Panc1 (cell line): Measurements from ENCODE around the gene ATF6B. TPM values are rescaled to one million over a fixed set of nuclear protein-coding genes. Genes with fewer than 3 reads are reported as not detected.

ENCODE experiments used
- ATAC-seq: fragments of 200-7000 bp; cut with Tn5 transposase; 2 replicates; pipeline ENCODE4 v1.9.1; 2020; ENCODE audit warnings: mild to moderate bottlenecking, moderate library complexity
- BruUV-seq: library from RNA; stranded (reverse); fragments of 400-500 nt; replicated peaks from 2 replicates; lab custom pipeline; 2021; lab: Mats Ljungman, UMichigan
- CTCF ChIA-PET: fragments of 300-600 bp; sonication (Branson Sonifier 250); formaldehyde crosslinking; loops from one replicate; lab custom pipeline; 2022; ENCODE audit warnings: antibody characterized with exemption; lab: Charles Lee
- POLR2A ChIA-PET: fragments of 300-600 bp; sonication (Branson Sonifier 250); formaldehyde crosslinking; loops from one replicate; lab custom pipeline; 2022; ENCODE audit warnings: antibody characterized with exemption; lab: Charles Lee
- DNase-seq: peaks from one replicate; pipeline ENCODE4 v3.0.0-alpha.2; 2010; ENCODE audit warnings: low read depth, low spot score
- H3K27ac ChIP-seq: 2 replicates; pipeline ENCODE4 v1.5.1; 2011; ENCODE audit warnings: mild to moderate bottlenecking, low read length, inconsistent platforms
- H3K27me3 ChIP-seq: fragments of 200-500 bp; sonication (Bioruptor generic); 2 replicates; pipeline ENCODE4 v1.6.0; 2014; ENCODE audit warnings: low read length, inconsistent platforms; ENCODE audit not compliant: control insufficient read depth, insufficient read depth
- H3K36me3 ChIP-seq: fragments of 200-500 bp; sonication (Bioruptor generic); 2 replicates; pipeline ENCODE4 v1.5.1; 2014; ENCODE audit warnings: inconsistent platforms, mild to moderate bottlenecking, low read length, moderate library complexity; ENCODE audit not compliant: control insufficient read depth, insufficient read depth
- H3K4me1 ChIP-seq: 2 replicates; pipeline ENCODE4 v1.5.1; 2011; ENCODE audit warnings: inconsistent platforms, mild to moderate bottlenecking, low read length, moderate library complexity; ENCODE audit not compliant: control insufficient read depth, insufficient read depth
- H3K4me3 ChIP-seq, 2 experiments: 2 replicates each; pipeline ENCODE4 v1.5.1; 2011 to 2012; ENCODE audit warnings: low read depth in 2 of 2, low read length in 2 of 2, mild to moderate bottlenecking in 2 of 2, inconsistent platforms in 1 of 2, moderate library complexity in 1 of 2
- H3K9me3 ChIP-seq: fragments of 200-500 bp; sonication (Bioruptor generic); 2 replicates; pipeline ENCODE4 v1.5.1; 2014; ENCODE audit warnings: low read depth, mild to moderate bottlenecking, inconsistent platforms, low read length, moderate library complexity; ENCODE audit not compliant: control insufficient read depth, insufficient read depth
- CTCF ChIP-seq: fragments of 450-650 bp; IDR thresholded peaks from 2 replicates; pipeline ENCODE4 v1.5.1; 2017; ENCODE audit warnings: mild to moderate bottlenecking
- POLR2AphosphoS5 ChIP-seq: IDR thresholded peaks from 2 replicates; pipeline ENCODE4 v1.6.1; 2012; ENCODE audit warnings: mild to moderate bottlenecking, low read depth, low read length, moderate library complexity
- SIN3A ChIP-seq: IDR thresholded peaks from 2 replicates; pipeline ENCODE4 v1.6.1; 2012; ENCODE audit warnings: low read depth, mild to moderate bottlenecking, low read length, moderate library complexity, borderline replicate concordance; ENCODE audit not compliant: insufficient read depth
- TCF7L2 ChIP-seq: IDR thresholded peaks from 2 replicates; pipeline ENCODE4 v1.6.1; 2011; ENCODE audit warnings: mild to moderate bottlenecking, low read depth, low read length, inconsistent platforms
- in situ Hi-C: cut with HindIII; loops from 2 replicates; pipeline ENCODE4 v1.10.0; 2016; ENCODE audit warnings: low sequenced_read_pairs, low pct_unique_long_range_greater_than_20kb
- intact Hi-C: fragments of 100-400 bp; cut with micrococcal nuclease; formaldehyde crosslinking; loops from one replicate; pipeline ENCODE4 v1.10.0; 2022; ENCODE audit not compliant: unreplicated experiment
- total RNA-seq: library from RNA; stranded (reverse); gene quantifications from one replicate; pipeline ENCODE4 v1.2.1, GENCODE V29; 2021; ENCODE audit not compliant: unreplicated experiment
- TF ChIP-seq, protein P1 (sequence below), 2 experiments: IDR thresholded peaks; 2 replicates each; pipeline ENCODE4 v1.6.1; 2011 to 2012; ENCODE audit warnings: low read depth in 2 of 2, control low read depth in 1 of 2, low read length in 1 of 2, mild to moderate bottlenecking in 1 of 2, moderate library complexity in 1 of 2; ENCODE audit not compliant: insufficient read depth in 1 of 2

The ATF6B gene
- total RNA-seq, 1 experiment from 2014 or later: 127 TPM

DNA sequence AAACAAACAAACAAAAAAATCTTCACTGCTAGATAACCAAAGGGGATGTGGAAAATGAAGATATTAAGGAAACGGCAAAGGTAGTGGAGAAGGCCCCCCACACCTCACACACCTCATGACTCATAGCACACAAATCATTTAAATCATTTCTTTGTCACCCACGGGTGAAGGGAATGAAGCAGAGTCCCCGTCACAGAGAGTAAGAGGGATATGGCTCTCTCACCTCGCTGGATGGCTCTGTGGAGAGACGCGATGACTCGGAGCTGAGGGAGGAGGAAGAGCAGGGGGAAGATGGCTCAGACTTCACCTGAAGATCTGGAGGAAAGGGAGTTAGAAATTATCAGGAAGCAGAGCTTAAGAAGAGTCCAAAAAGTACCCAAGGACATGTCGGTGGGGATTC is 1.2 kb downstream of the ATF6B start:
- ATAC-seq (no peak), DNase-seq (no peak)
- in situ Hi-C loops: no loop called here
- H3K27me3 ChIP-seq: no peaks in the 10 kb centered on the region
- TF ChIP-seq, protein P1, sequence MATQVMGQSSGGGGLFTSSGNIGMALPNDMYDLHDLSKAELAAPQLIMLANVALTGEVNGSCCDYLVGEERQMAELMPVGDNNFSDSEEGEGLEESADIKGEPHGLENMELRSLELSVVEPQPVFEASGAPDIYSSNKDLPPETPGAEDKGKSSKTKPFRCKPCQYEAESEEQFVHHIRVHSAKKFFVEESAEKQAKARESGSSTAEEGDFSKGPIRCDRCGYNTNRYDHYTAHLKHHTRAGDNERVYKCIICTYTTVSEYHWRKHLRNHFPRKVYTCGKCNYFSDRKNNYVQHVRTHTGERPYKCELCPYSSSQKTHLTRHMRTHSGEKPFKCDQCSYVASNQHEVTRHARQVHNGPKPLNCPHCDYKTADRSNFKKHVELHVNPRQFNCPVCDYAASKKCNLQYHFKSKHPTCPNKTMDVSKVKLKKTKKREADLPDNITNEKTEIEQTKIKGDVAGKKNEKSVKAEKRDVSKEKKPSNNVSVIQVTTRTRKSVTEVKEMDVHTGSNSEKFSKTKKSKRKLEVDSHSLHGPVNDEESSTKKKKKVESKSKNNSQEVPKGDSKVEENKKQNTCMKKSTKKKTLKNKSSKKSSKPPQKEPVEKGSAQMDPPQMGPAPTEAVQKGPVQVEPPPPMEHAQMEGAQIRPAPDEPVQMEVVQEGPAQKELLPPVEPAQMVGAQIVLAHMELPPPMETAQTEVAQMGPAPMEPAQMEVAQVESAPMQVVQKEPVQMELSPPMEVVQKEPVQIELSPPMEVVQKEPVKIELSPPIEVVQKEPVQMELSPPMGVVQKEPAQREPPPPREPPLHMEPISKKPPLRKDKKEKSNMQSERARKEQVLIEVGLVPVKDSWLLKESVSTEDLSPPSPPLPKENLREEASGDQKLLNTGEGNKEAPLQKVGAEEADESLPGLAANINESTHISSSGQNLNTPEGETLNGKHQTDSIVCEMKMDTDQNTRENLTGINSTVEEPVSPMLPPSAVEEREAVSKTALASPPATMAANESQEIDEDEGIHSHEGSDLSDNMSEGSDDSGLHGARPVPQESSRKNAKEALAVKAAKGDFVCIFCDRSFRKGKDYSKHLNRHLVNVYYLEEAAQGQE (IDR thresholded peaks at IDR 0.05; ENCODE audit: insufficient read depth in 1 of 2, low read depth in 2 of 2, low read length in 1 of 2): no peak
- TF ChIP-seq CTCF (no peak), SIN3A (no peak)
- CTCF ChIA-PET: no interaction called here
- POLR2A ChIA-PET: no interaction called here
- H3K4me1 ChIP-seq: peaks cover 23% of the 10 kb centered on the region
- H3K4me3 ChIP-seq: peak overlapping the region; percentile 92 to 100
- no peaks in the 10 kb centered on the region; the same call in 1 of the 2 replicates for H3K36me3 ChIP-seq
- no peaks in the 10 kb centered on the region for H3K9me3 ChIP-seq
- intact Hi-C loops: no loop called here
- peak overlapping the region; percentile 96 for H3K27ac ChIP-seq
- no TSS peak for BruUV-seq

DNA sequence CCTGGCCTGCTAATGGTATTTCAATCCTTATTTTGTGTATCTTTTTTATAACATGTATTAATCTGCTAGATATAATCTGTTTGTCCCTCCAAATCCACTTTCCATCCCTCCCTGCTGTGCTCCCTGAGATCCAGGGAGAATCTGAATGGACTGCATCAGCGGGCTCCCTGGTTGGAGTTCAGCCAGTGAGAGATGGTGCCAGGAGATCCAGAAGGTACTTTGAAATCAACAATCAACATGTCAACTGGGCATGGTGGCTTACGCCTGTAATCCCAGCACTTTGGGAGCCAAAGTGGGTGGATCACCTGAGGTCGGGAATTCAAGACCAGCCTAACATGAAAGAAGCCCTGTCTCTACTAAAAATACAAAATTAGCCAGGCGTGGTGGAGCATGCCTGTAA is 4.4 kb downstream of the ATF6B start:
- ChIA-PET POLR2A (no interaction called here), CTCF (no interaction called here)
- in situ Hi-C loops (no loop called here), intact Hi-C loops (no loop called here)
- no peak for DNase-seq
- no peaks in the 10 kb centered on the region; the same call in 1 of the 2 replicates for H3K36me3 ChIP-seq
- BruUV-seq: no TSS peak
- H3K27me3 ChIP-seq: no peaks in the 10 kb centered on the region
- H3K9me3 ChIP-seq: no peaks in the 10 kb centered on the region
- H3K4me3 ChIP-seq: no peak overlapping the region
- TF ChIP-seq CTCF: no peak
- TF ChIP-seq TCF7L2: no peak
- TF ChIP-seq, protein P1 (IDR thresholded peaks at IDR 0.05; ENCODE audit: insufficient read depth in 1 of 2, low read depth in 2 of 2, low read length in 1 of 2): no peak
- TF ChIP-seq SIN3A: no peak
- TF ChIP-seq POLR2AphosphoS5: no peak
- H3K4me1 ChIP-seq: peaks cover 16% of the 10 kb centered on the region
- ATAC-seq: no peak
- no peak overlapping the region for H3K27ac ChIP-seq
